Erythroblast (primary cell): ENCODE measurements around the gene COX6A2.

Experiments used
- GATA1 ChIP-seq: IDR thresholded peaks from 2 replicates; pipeline ENCODE4 v1.6.1; 2011; ENCODE audit warnings: low read depth, mild to moderate bottlenecking, control low read depth, low read length, moderate library complexity
- POLR2A ChIP-seq: IDR thresholded peaks from 2 replicates; pipeline ENCODE4 v1.6.1; 2011; ENCODE audit warnings: mild to moderate bottlenecking, low read length

GRCh38 chr16:31465788-31466370 is 37.7 kb upstream of the COX6A2 start:
- TF ChIP-seq POLR2A (no peak), GATA1 (no peak)
